Femur (tissue), 1 donor: ENCODE results near the gene ZP1.
"Not testable (repeated sequence)": the region's sequence is repeated elsewhere in the genome, so short reads cannot be mapped to it uniquely, and the experiment has no call there.

Experiments used
- DNase-seq: peaks from one replicate; pipeline ENCODE4 v3.0.0-alpha.2; 2017

ZP1 gene

DNA sequence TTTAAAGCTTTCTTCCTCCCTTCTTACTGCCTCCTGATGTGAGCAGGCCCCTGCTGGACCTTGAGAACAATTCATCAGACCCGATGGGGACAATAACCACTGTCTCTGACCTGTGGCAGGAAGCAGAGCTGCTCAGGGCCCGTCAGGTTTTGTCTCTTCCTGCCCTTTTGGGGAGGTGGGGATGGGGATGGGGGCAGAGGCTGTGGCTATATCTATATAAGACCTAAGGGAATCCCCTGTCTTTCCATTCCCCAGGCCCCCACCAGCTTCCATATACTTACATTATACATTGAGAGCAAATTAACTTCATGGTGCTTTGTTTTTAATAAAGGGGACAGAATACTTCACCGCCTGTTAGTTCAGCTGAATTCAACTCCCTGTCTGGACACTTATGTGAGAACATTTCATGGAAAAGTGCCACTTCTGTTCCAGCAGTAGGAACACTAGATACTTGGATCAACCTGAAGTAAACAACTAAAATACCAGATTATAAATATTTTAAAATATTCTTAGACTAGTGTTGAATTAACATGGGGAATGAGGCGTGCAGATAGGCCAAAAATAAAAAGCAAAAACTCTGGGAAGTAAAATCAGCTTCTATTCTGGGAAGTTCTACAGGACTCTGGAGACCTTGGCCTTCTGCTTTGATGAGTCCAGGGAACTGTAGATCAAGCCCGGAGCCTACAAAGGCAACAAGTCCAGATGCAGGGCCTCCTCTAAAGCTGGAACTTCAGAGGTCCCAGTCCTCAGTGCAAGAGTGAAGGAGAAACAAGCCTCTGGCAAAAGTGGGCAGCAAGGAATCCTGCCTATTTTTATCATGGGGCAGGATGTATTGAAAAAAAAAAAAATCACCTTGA is 11.1 kb downstream of the ZP1 start:
- DNase-seq, result no peak

DNA sequence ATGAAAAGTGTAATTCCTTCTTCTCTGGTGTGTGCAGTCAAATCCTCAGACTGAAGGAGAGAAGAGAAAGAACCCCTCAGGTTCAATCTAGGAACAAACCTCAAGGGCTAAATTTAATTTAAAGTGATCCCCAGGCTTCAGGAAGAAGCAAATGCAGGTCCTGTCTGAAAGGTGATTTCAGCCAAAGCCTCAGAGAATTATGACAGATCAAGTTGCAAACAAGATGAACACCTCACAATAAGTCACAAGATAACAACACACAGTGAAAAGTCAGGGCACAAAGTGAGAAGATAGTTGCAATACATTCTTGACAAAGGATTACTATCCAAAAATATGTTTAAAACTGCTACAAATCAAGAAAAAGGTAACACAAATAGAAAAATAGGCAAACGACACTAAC is 11.8 kb downstream of the ZP1 start:
- DNase-seq, result no peak

DNA sequence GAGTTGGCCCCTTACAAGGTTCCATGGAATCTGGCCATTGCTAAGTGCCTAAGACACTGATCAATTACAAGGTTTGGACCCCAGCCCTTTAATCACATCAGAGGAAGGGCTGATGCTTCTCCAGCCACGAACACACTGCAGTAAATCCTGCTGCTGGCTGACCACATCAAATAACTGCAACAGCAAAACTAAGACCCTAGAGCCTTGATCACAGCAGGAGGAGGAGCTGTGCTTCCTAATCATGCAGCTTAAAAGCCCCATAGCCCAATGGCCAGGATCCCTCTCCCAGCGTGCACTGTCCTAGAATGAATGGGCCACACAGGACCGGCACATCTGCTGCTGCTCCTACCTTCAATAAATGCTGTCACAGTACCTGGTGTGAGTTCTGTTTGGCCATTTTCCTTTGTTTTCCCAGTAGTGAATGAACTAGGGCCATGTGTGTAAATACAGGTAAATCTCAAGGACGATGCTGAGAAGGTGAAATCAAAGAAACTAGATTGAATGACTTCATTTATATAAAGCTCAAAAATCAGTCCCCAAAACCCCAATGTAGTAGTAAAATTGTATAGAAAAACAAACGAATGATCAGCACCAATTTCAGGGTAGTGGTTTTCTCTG is 12.7 kb downstream of the ZP1 start:
- no peak for DNase-seq

DNA sequence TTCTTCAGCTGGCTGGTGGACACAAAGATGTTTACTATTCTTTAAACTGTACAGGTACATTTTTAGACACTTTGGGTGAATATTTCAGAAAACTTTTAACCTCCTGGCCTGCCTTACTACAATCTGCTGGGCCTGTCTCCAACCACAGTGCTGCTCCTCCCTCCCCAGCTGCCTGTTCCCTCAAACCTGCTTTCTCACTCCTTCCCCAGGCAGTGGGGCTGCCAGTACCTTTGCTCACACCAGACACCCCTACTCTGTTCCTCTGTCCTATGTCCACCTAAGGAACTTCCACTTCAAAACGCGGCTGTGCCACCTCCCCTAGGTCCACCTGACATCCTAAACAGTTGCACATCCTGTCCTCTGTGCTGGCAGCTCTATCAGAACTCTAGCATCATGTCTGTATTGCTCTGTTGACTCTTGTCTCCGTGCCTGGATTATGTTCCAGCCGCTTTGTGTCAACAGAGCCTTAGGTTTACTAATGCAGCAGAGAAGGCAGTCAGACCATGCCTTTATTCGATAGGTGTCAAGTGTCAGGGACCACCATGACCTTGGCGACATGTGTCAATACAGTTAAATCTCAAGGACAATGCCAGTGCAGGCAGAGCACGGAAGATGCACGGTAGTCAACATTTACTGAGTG is 13.4 kb downstream of the ZP1 start:
- no peak for DNase-seq

DNA sequence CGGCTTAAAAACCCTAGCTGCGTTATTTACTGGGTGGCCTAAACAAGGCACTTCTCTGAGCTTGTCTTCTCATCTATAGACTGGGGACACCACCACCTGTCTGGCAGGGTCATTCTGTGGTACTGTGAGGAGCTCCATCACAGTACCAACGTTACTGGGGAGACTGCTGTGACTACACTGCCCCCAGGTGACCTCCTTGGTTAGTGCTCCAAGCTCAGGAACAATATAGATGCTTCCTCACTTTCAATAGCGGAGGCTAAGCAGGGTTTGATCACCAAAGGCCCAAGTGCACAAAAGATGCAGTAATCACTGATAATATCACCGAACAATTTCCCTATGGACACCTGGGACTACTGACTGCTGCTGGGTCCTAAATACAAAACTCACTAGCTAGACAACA is 20.2 kb downstream of the ZP1 start:
- DNase-seq, result no peak

DNA sequence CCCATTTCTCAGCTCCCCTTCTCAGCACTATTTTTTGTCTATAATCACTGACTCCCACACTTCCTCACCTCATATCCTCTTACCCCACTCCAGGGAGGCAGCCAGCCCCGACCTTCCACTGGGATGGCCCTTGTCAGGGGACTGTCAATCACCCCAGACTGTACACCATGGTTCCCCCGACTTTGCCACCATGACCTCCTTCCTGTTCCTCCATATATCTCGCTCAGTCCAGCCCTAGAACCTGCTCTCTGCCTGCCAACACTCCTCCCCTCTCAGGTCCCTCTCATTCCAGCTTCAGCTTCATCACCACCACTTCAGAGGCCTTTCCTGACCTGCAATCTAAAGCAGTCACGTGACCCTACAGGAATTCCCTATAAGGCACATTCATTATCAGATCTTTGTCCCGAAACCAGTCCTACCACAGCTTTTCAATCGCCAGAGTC is 22.5 kb downstream of the ZP1 start:
- DNase-seq, result no peak

DNA sequence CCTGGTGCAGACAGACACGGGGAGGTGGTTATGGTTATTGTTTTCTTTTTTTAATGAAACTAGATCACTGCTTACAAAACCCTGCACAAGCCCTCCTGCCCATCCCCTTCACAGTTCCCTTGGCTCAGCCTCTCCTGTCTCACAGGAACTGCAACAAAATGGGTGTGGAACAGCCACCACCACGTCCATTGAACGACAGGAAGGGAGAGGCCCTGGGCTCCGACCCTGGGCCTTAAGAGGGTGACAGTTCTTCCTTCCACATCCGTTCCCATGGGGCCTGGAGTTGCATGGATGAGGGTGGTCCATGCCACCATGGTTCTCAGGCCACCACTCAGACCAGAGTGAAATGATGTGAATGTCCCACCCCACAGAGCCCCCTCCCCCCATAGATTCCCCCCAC is 23.4 kb downstream of the ZP1 start:
- DNase-seq, result no peak

DNA sequence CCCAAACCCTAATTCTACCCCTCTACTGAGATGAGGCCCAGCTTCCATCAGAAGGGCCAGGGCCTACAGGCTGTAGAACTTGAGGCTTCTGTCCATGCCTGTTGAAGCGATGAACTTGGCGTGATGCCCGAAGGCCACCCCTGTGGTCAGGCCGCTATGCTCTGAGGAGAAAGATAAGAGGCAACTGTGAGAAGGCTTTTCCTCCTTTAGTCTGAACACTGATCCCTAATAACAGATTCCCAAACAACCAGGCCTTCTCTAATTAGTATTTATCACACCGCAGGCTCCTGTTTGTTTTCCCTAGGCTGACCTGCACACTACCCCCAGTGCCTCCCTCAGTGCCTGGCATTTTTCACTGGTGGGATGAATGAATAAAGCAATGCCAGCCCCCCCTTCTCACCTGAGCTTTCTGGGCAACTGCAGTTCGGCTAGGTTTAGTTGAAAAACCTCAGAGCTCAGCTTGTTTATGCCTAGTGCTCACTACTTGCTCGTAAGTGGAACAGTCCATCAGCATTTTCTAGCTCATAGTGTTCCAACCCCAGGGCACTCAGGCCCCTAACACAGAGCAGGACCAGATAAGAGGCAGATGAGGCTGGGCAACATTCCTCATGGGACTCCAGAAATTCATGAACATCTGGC is 23.9 kb downstream of the ZP1 start:
- DNase-seq, result no peak

DNA sequence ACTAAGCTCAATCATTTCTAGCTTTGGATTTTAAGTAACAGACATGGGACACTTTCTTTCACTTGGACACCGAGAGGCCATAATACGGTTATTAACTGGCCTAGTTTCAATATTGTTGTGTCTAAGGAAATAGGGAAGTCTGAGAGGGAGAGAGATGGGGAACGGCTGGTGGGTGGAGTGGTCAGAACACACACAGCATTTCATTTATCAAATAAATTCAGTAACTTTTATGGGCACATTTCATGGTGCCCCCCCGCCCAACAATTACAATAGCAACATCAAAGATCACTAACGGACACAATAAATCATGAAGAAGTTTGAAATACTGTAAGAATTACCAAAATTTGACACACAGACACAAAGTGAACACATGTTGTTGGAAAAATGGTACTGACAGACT is 28.3 kb downstream of the ZP1 start:
- no peak for DNase-seq

DNA sequence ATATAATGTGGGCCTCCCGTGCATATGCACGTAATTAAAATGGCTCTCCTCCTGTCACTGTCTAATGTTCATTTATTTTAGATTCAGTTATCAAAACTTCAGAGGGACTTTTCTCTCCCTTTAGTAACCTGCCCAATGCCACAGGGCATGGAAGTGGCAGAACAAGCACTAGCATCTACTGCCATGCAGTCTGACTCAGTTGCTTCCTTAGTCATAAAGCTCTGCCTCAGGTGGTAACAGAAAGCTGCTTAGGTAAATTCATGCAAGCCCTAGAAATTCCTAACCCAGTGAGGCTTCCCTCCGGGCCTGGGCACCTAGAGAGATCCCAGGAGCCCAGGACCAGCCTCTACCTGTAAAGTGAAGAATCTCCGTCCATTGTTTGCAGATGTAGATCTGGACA is 30.2 kb downstream of the ZP1 start:
- no peak for DNase-seq

DNA sequence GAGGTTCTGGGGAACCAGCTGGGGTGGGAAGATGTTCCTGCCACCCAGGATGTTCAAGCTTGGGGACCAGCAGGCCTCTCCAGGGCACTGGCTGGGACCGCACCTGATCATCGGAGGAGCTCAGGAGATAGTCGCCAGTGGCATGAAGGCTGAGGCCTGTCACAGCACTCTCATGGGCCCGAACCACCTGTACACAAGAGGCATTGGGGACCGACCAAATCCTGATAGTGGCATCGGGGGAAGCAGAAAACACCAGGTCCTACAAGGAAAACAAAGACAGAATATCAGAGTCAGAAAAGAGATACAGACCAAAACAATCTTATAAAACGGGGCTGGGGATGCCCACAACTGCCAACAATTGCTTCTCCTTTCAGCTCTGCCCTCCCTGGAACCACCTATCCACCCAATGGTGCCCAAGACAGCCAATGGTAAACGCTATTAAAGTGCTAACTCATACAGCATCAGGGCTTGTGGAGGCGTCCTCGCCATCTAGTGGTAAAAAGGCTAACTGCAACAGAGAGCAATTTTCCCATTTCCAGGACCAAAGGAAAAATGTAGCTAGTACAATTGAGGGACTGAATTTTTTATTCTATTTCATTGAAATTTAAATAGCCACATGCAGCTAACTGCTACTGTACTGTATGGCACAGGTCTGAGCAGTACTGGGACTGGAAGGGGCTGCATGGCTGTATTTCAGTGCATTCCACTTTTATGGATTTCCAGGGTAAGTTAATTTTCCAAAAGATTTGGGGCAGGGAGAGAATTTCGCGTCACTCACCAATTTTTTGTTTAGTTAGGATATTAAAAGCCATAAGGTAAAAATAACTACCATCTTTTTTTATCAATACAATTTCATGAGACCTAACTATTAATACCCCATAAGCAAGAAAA is 31.9 kb downstream of the ZP1 start:
- no peak for DNase-seq

DNA sequence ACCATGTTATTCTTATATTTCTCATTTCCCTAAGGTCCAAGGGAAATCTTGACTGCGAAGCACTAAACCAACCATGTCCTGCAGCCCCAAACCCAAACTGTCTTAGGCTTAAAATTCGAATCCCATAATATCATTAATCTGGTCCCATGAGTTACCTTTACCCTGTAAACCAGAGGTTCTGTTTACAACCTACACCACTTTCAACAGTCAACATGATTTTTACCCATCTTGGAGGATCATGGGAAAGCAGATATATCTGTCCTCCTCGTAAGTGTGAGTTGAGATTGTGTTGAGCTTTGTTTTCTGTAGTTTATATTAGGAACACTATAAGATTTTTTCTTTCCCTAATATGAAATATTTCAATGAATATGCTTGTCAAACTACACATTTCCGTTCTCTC is 32.6 kb downstream of the ZP1 start:
- DNase-seq, result no peak

DNA sequence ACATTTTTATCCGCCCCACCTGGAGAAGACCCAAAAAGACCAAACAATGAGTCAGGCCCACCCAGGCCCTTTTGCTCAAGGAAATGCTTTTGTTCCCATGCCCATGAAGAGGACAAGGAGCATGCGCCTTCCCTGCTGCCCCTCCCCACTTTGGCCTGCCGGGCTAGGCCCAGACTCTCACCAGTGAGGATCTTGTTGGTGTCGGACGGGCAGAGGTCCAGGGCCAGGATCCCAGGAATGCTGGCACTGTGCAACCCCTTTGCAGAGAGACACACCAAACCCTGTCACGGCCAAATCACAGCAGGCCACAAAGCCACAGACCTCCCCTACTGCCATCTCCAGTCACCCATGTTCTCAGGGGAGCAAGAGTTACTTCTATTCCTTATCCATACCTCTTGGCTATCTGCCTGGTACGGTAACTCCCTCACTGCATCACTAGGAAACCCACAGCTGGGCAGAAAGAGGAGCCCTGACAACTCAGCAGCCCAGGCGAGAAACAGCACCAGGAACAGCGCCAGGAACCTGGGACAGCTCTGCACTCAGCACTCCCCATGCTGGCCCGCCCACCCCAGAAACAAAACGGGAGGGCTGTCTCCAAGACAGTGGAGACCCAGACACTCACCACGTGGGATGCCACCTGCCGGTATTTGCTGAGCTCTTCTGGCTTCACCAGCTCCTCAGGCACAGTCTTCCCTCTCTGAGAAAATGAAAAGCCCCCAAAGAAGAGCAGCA is 33.5 kb downstream of the ZP1 start:
- DNase-seq, result no peak

DNA sequence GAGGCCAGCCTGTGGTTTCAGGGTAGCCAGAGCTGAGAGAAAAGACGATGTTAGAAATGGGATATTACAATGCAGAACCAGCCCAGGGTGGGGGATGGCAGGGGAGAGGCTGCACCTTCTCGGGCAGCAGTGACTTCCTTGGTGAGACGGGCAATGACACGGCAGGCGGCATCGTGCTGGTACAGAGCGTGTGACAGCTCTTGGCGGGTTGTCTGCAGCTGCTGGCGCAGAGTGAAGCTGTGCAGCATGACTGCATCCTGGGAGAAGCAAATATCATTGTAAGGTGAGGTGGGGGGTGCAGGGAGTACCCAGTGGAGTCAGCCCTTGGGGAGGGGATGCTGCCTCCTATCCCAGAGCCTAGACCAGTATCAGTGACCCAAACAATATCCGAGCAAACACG is 35.3 kb downstream of the ZP1 start:
- DNase-seq, result no peak

DNA sequence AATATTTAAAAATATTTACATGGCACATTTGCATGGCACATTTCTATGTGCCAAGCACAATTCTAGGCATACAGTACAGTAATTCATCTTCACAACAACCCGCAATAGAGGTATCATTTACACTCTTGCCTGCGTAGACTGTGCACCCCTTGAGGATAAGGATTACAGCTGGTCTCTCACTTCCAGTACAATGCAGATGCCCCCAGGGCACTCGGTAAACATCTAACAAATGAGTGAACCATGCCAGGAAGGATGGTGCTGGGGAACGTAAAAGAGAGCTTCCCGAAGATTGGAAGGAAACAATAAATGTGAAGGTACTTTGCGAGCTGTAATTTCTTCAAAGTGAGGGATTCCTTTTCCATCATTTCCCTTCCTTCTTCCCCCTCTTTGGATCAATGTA is 37.7 kb downstream of the ZP1 start:
- DNase-seq, result no peak

DNA sequence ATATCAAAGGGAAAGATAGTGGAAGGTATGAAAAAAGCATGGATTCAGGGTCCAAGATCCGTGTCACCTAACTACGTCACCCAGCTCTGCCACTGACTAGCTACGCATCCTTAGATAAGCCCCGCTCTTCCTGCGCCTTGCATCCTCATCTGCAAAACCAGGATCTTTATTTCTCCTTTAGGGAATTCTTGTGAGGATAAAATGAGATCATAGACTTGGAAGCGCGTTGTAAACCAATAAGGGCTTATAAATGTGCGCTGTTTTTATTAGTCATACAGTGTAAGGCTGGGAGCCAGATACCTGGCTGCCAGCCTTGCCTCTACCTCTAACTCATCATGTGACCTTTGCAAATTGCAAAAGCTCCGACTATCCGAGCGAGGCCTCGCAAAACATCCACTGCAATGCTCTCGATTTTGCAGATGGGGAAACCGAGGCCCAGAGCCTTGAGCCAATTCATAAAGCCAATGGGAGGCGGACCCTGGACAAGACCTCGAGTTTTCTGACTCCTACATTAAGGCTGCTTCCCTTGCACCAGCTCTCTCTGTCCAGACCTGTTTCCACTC is 38.3 kb downstream of the ZP1 start:
- no peak for DNase-seq

DNA sequence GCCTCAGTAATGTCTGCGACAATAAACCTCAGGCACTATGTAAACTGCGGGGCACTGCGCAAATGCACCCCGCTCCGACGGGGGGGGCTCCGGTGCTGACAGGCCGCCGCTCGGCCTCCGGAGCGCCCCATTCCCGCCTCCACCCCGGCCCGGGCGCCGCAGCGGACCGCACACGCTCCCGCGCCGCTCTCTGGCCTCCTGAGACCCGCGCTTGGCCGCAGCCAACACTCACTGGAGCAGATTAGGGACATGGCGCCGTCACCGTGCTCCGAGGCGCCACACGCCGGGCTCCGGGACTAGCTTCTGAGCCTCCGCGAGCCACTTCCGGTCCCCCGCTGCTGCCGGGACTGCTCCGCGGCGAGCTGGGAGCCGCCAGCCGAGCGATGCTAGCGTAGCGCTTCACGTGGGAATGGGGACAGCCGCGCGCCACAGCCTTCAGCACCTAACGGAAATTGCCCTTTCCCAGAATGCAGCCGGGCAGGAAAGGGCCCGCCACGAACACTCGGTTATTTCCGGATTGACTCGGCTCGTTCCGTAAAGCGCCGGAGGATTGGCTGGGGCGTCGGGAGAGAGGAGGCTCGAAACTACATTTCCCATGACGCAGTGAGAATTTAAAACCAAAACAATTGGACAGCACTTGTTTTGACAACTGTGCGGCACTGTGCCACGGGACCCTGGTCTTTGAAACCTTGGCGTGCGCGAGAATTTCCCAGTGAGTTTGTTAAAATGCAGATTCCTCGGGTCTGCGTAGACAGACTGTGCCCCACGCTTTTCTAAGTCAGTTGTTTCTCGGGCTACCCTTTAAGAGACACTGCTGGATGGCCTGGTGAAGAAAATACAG is 39.0 kb downstream of the ZP1 start, which contains the start of gene PRPF19:
TSS of gene PRPF19 (minus strand) at position 454 of the 841 bp plus-strand sequence. CDS start at position 251, 203 bp downstream.
- peak; percentile 98 for DNase-seq

DNA sequence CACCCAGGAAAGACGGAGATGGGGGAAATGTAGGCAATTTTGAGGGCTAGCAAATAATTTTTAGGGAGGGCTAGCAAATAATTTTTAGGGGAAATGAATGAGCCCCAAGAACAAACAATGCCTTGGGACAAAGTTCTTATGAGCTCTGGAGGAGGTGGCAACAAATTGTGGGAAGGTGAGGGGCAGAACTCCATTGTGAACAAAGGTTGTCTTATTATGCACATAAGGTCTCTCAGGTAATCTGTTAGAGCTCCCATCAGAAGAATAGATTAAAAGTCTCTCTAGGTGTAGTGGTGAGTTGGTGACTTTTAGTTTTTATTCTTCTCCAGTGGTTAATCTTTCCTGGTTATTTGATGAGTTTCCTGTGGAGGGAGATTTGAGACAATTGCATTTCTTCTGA is 41.5 kb downstream of the ZP1 start:
- DNase-seq, result no peak

DNA sequence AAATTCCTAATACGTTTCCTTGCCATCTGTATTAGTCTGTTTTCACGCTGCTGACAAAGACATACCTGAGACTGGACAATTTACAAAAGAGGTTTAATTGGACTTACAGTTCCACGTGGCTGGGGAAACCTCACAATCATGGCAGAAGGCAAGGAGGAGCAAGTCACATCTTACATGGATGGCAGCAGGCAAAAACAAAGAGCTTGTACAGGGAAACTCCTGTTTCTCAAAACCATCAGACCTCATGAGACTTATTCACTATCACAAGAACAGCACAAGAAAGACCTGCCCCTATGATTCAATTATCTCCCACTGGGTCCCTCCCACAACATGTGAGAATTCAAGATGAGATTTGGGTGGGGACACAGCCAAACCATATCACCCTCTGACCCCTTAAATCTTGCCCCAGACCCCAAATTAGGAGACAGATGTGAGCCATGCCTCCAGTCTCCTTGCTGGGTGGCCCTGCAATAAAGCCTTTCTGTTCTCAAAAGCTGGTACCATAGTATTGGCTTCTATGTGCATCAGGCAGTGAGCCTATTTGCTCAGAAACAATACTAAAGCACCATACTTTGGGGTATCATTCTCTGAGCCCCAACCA is 42.4 kb downstream of the ZP1 start:
- not testable (repeated sequence) for DNase-seq

DNA sequence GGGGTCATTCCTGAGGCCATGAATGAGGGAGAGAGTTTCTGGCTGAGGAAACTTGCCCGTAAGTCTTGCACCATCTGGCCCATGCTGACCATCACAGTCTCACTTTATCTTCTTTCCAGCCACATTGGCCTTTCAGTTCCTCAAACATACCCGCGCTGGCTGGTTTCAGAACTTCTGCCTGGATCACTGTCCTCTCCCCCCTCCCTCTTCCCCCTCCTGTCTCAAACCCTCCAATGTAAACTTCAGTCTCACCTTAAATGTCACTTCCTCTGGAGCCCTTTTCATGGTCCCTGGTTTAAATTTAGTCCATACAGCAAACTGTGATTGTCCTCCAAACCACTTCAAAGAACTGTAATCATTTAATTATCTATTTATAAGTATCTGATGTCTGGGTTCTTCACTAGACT is 42.9 kb downstream of the ZP1 start:
- DNase-seq, result no peak
